ENCODE measurements around the gene ANO2.
A peak's percentile ranks its signal among the peaks of the same experiment; 100 is the strongest.

Gene ANO2

GRCh38 chr12:5921027-5921909 lies 23.8 kb downstream of the ANO2 start:
- H3K9me3 Mint-ChIP-seq, result no peaks in the 10 kb centered on the region
- H3K4me3 Mint-ChIP-seq, result no peak overlapping the region
- no peaks in the 10 kb centered on the region for H3K36me3 Mint-ChIP-seq (ENCODE audit: low read depth)
- H3K4me1 Mint-ChIP-seq, result peaks cover 15% of the 10 kb centered on the region
- TF ChIP-seq CTCF (IDR thresholded peaks at IDR 0.05), result no peak
- H3K27me3 Mint-ChIP-seq (ENCODE audit: low read depth, poor library complexity), result peaks cover 28% of the 10 kb centered on the region
- DNase-seq, result no peak
- H3K27ac Mint-ChIP-seq, result no peak overlapping the region

DNA sequence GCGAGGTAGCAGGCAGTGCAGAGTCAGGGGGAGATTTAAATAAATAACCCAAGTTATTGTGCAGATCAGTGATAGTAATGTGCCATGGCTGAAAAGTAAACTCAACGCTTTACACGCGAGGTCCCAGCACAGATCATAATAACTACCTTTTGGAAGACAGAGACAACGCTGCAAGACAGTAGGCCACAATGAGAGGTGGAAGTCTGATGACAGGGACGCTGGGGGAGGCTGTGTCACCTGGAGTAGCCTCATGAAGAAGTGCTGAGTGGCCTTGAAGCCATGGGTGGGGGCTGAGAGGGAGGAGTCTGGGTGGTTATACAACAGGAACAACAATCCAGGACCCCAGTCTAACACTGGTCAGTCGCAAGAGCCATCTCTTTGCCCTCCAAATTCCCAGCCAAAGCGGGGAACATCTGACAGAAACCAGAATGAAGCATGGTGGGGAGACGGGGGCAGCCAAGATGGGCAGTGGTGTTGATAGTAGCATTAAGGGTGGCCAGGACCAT lies 28.2 kb downstream of the ANO2 start:
- H3K36me3 Mint-ChIP-seq (ENCODE audit: low read depth), result no peaks in the 10 kb centered on the region
- peaks cover 18% of the 10 kb centered on the region for H3K27me3 Mint-ChIP-seq (ENCODE audit: low read depth, poor library complexity)
- no peak for TF ChIP-seq CTCF (IDR thresholded peaks at IDR 0.05)
- no peaks in the 10 kb centered on the region for H3K9me3 Mint-ChIP-seq
- no peak for DNase-seq
- H3K4me3 Mint-ChIP-seq, result no peak overlapping the region
- peak overlapping the region; percentile 47 for H3K27ac Mint-ChIP-seq
- peaks cover 8% of the 10 kb centered on the region for H3K4me1 Mint-ChIP-seq

GRCh38 chr12:5915511-5915910 lies 29.5 kb downstream of the ANO2 start:
- no peaks in the 10 kb centered on the region for H3K9me3 Mint-ChIP-seq
- no peak for TF ChIP-seq CTCF (IDR thresholded peaks at IDR 0.05)
- peaks cover 4% of the 10 kb centered on the region for H3K4me1 Mint-ChIP-seq
- no peak overlapping the region for H3K4me3 Mint-ChIP-seq
- no peak overlapping the region for H3K27ac Mint-ChIP-seq
- H3K27me3 Mint-ChIP-seq (ENCODE audit: low read depth, poor library complexity), result peaks cover 21% of the 10 kb centered on the region
- DNase-seq, result no peak
- no peaks in the 10 kb centered on the region for H3K36me3 Mint-ChIP-seq (ENCODE audit: low read depth)

- Mint-ChIP-seq H3K36me3 (ENCODE audit: low read depth) (no peaks in the 10 kb centered on the region), H3K9me3 (no peaks in the 10 kb centered on the region), H3K27me3 (ENCODE audit: low read depth, poor library complexity) (peaks cover 31% of the 10 kb centered on the region), H3K27ac (no peak overlapping the region), H3K4me3 (no peak overlapping the region), H3K4me1 (peaks cover 4% of the 10 kb centered on the region)
- DNase-seq, result no peak
- TF ChIP-seq CTCF (IDR thresholded peaks at IDR 0.05), result no peak
Observed at GRCh38 chr12:5914387-5915149, 30.5 kb downstream of the ANO2 start.

GRCh38 chr12:5913387-5913786 lies 31.7 kb downstream of the ANO2 start:
- H3K27ac Mint-ChIP-seq, result no peak overlapping the region
- DNase-seq, result no peak
- H3K36me3 Mint-ChIP-seq (ENCODE audit: low read depth), result no peaks in the 10 kb centered on the region
- peaks cover 33% of the 10 kb centered on the region for H3K27me3 Mint-ChIP-seq (ENCODE audit: low read depth, poor library complexity)
- no peak overlapping the region for H3K4me3 Mint-ChIP-seq
- peaks cover 4% of the 10 kb centered on the region for H3K4me1 Mint-ChIP-seq
- no peaks in the 10 kb centered on the region for H3K9me3 Mint-ChIP-seq
- TF ChIP-seq CTCF (IDR thresholded peaks at IDR 0.05), result no peak
